8988T (cell line): ENCODE results near the gene UNC5A.

Source experiments
- DNase-seq: peaks from one replicate; pipeline ENCODE4 v3.0.0; 2011

UNC5A gene

GRCh38 chr5:176901260-176902101 lies 91.1 kb downstream of the UNC5A start:
- no peak for DNase-seq

GRCh38 chr5:176902102-176902814 lies 91.9 kb downstream of the UNC5A start:
- DNase-seq = no peak

- DNase-seq = no peak
These were observed 92.7 kb downstream of the UNC5A start for GRCh38 chr5:176902911-176903664.

- DNase-seq = no peak
These were observed 93.9 kb downstream of the UNC5A start for GRCh38 chr5:176904276-176904675.

GRCh38 chr5:176906126-176906525 lies 95.8 kb downstream of the UNC5A start:
- DNase-seq = no peak

- DNase-seq = no peak
These were observed 96.4 kb downstream of the UNC5A start for GRCh38 chr5:176906796-176907195.

GRCh38 chr5:176908675-176909368 lies 98.5 kb downstream of the UNC5A start:
- DNase-seq = no peak

- DNase-seq = no peak
These were observed 101.8 kb downstream of the UNC5A start for GRCh38 chr5:176912115-176912514.

GRCh38 chr5:176915906-176916305 lies 105.5 kb downstream of the UNC5A start:
- DNase-seq = no peak

GRCh38 chr5:176916337-176916736 lies 106.0 kb downstream of the UNC5A start:
- no peak for DNase-seq

- DNase-seq = no peak
These were observed 108.3 kb downstream of the UNC5A start for GRCh38 chr5:176918613-176919012.

GRCh38 chr5:176921714-176922113 lies 111.4 kb downstream of the UNC5A start:
- no peak for DNase-seq

GRCh38 chr5:176922817-176923216 lies 112.5 kb downstream of the UNC5A start:
- DNase-seq = no peak

- DNase-seq = no peak
These were observed 117.2 kb downstream of the UNC5A start for GRCh38 chr5:176927562-176927961.

- DNase-seq = no peak
These were observed 119.3 kb downstream of the UNC5A start for GRCh38 chr5:176929654-176930053.
